GM20431 (cell line): Measurements from ENCODE around the gene PLEKHA6.

Experiments used
- in situ Hi-C: fragments of 300-500 bp; cut with MseI, MboI; formaldehyde crosslinking; loops from one replicate; pipeline ENCODE4 v1.15.0; 2020; ENCODE audit warnings: low sequenced_read_pairs; ENCODE audit not compliant: unreplicated experiment

The PLEKHA6 gene

DNA sequence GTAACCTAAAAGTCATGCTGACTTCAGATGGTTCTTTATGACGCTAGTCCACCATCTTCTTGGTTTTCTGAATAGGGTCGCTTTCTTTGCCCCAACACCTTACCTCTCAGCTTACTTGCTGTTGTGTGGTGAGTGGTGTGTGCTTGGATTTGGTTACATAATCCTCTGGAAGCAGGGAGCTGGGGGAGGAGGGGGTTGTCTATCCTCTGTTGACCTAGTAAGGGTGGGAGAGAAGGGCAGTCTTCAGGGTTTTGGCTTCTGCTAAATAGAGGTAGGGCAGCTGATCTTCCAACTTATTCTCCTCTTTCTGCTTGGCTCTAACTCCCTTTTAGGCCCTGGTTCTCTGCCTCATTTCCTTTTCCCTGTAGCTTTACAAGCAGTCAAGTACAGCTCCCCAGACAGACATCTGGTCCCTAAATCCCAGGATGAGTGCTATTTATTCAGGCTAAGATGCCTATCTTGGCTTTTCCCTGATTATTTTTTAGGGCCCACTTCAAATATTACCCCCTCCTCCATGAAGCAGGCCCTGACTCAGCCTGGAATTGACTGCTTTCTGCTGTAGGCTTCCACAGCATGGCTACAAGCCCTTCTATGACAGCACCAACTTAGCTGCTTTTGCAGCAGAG, 187.2 kb downstream of the PLEKHA6 start:
- in situ Hi-C loops: no loop called here

DNA sequence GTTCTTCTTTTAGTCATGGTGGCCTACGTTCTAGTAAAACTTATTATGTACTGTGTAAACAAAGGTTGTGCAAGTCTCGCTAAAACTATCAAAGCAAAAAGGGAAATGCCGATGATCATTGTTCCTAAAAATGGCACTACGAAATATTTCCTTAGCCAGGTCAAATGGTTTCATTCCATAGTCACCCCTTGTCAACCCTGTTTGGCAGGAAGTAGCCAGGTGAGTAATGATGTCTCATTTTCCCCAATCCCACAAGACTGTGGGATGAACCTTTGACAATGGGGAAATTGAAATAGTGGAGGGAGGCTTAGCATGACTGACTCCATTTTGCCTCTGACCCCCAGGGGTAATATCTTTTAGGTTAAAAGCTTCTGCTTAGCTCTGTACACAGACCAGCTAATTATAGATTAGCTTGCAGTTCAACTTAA, 188.0 kb downstream of the PLEKHA6 start:
- in situ Hi-C loops: no loop called here

DNA sequence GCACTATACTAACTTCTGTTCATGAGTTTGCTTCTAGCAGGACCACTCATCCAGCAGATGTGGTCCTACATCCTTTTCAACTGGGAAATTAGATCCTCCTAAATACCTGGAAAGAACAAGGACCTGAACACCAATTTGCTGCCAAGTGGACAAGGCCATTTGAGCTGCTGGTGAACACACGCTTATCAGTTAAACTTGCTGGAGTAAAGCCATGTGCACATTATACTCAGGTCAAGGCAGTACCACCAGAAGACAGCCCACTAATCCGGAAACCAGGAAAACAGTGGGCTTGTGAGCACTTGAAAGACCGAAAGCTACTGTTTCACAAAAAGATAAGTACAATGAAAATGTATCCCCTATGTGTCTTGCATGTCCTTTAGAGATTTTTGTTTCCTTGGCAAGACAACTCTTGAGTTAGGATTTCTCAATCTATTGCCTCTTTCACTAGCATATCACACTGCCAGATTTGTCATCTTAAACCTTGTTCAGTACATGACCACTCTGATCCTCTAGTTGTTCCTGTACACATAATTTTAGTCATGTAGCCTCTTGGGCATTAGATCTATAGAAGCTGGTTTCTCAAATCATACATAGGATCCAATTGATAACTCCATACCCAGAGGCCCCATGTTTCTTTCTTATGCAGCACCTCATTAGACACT, 189.1 kb downstream of the PLEKHA6 start:
- in situ Hi-C loops: no loop called here

DNA sequence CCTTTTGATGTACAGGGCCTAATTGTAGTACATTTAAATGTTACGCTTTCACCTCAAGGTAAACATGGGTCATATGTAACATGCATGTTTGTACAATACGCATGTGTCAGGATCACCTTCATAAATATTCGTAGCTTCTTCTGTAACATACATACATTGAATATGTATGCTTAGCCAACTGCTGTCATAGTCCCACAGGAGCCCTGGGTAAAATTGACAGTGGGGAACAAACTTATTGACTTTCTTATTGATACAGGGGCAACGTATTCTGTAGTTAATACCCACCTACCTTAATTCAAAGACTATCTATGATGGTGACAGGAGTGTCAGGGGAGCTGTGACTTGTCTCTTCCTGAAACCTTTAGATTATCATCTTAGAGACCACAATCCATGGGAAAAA, 189.9 kb downstream of the PLEKHA6 start:
- in situ Hi-C loops: loop anchor here (10.0 kb wide), 1 partner anchor 195 kb away; no protein-coding TSS in a partner anchor
